Renal cortex interstitium (tissue), 11 donors: ENCODE results near the gene TMPRSS3. TPM values are rescaled to one million over a fixed set of nuclear protein-coding genes. Genes with fewer than 3 reads are reported as not detected.
"Not testable (repeated sequence)": the region's sequence is repeated elsewhere in the genome, so short reads cannot be mapped to it uniquely, and the experiment has no call there.

Experiments used
- DNase-seq, 11 donors: peaks; one replicate each; pipeline ENCODE4 v3.0.0-alpha.2; 2013; ENCODE audit warnings: low read depth in 9 of 11, low spot score in 4 of 11; ENCODE audit errors: extremely low read depth in 1 of 11
- polyA plus RNA-seq, 3 donors: library from polyadenylated mRNA; unstranded; fragments of 120-200 nt; gene quantifications; one replicate each; pipeline ENCODE4 v1.2.1, GENCODE V29; 2013; ENCODE audit not compliant: insufficient read length in 3 of 3

Gene TMPRSS3
- polyA plus RNA-seq, 3 donors = 1.6 to 2.7 (median 1.9) TPM

- DNase-seq = no peak
These were observed 17.2 kb upstream of the TMPRSS3 start for GRCh38 chr21:42413093-42413492.

GRCh38 chr21:42412636-42412933, 16.7 kb upstream of the TMPRSS3 start:
- DNase-seq = no peak

GRCh38 chr21:42411891-42412635, 16.2 kb upstream of the TMPRSS3 start:
- DNase-seq = no peak

GRCh38 chr21:42411197-42411869, 15.5 kb upstream of the TMPRSS3 start:
- no peak for DNase-seq

- no peak for DNase-seq
These were observed 13.5 kb upstream of the TMPRSS3 start for GRCh38 chr21:42409366-42409765.

- not testable (repeated sequence) for DNase-seq
These were observed 12.9 kb upstream of the TMPRSS3 start for GRCh38 chr21:42408718-42409117.

- no peak for DNase-seq
These were observed 11.6 kb upstream of the TMPRSS3 start for GRCh38 chr21:42407476-42407875.

GRCh38 chr21:42406866-42407265, 11.0 kb upstream of the TMPRSS3 start:
- DNase-seq = no peak

- no peak for DNase-seq
These were observed 10.4 kb upstream of the TMPRSS3 start for GRCh38 chr21:42406201-42406621.

GRCh38 chr21:42405064-42406013, 9.5 kb upstream of the TMPRSS3 start:
- DNase-seq = no peak

- DNase-seq = no peak
These were observed 8.7 kb upstream of the TMPRSS3 start for GRCh38 chr21:42404539-42404938.

GRCh38 chr21:42403611-42404231, 7.9 kb upstream of the TMPRSS3 start, which contains the start of gene UBASH3A:
Gene UBASH3A, plus strand, starts transcription at chr21:42403902. Its CDS starts 44 bp downstream, at chr21:42403946.
- no peak for DNase-seq

GRCh38 chr21:42401820-42402251, 6.0 kb upstream of the TMPRSS3 start:
- DNase-seq = no peak

- no peak for DNase-seq
These were observed 5.3 kb upstream of the TMPRSS3 start for GRCh38 chr21:42401154-42401553.

- no peak for DNase-seq
These were observed 4.7 kb upstream of the TMPRSS3 start for GRCh38 chr21:42400525-42400924.

- no peak for DNase-seq
These were observed 2.7 kb upstream of the TMPRSS3 start for GRCh38 chr21:42398436-42399028.

GRCh38 chr21:42397746-42398394, 2.0 kb upstream of the TMPRSS3 start:
- DNase-seq = no peak
